Caco-2 (cell line): ENCODE data around the gene TNRC6B. TPM values are rescaled to one million over a fixed set of nuclear protein-coding genes. Genes with fewer than 3 reads are reported as not detected.

Experiments
- BruUV-seq: library from RNA; stranded (reverse); fragments of 400-500 nt; replicated peaks from 2 replicates; lab custom pipeline; 2021; lab: Mats Ljungman, UMichigan
- CTCF ChIA-PET: fragments of 300-600 bp; sonication (Branson Sonifier 250); formaldehyde crosslinking; loops from one replicate; lab custom pipeline; 2022; ENCODE audit warnings: antibody characterized with exemption; lab: Charles Lee
- POLR2A ChIA-PET: fragments of 300-600 bp; sonication (Branson Sonifier 250); formaldehyde crosslinking; loops from one replicate; lab custom pipeline; 2022; ENCODE audit warnings: antibody characterized with exemption; lab: Charles Lee
- DNase-seq, 2 experiments: peaks; one replicate each; pipeline versions ENCODE4 v3.0.0 to v3.0.0-alpha.2; 2020 to 2022
- H3K27me3 ChIP-seq: replicated peaks from 2 replicates; pipeline ENCODE4 v1.6.0; 2011; ENCODE audit warnings: low read length; ENCODE audit not compliant: control insufficient read depth, insufficient read depth
- H3K36me3 ChIP-seq: 2 replicates; pipeline ENCODE4 v1.5.1; 2011; ENCODE audit warnings: low read length; ENCODE audit not compliant: control insufficient read depth, insufficient read depth
- H3K4me1 ChIP-seq: fragments of 250-450 bp; sonication (Bioruptor Pico); 2 replicates; pipeline ENCODE4 v1.5.1; 2020; ENCODE audit warnings: mild to moderate bottlenecking
- H3K4me3 ChIP-seq: 2 replicates; pipeline ENCODE4 v1.5.1; 2011; ENCODE audit warnings: low read depth, mild to moderate bottlenecking, control low read depth, low read length
- H3K9me3 ChIP-seq: fragments of 250-450 bp; sonication (Bioruptor Pico); 2 replicates; pipeline ENCODE4 v1.5.1; 2020; ENCODE audit warnings: mild to moderate bottlenecking, moderate library complexity
- H3K27ac Mint-ChIP-seq: one replicate; pipeline ENCODE4 v1.8.0; 2022; ENCODE audit warnings: mixed read lengths; ENCODE audit not compliant: unreplicated experiment
- H3K27me3 Mint-ChIP-seq: one replicate; pipeline ENCODE4 v1.8.0; 2022; ENCODE audit warnings: mixed read lengths; ENCODE audit not compliant: insufficient read depth, unreplicated experiment
- H3K36me3 Mint-ChIP-seq: one replicate; pipeline ENCODE4 v1.8.0; 2022; ENCODE audit warnings: mild to moderate bottlenecking, mixed read lengths; ENCODE audit not compliant: insufficient read depth, unreplicated experiment
- H3K4me1 Mint-ChIP-seq: one replicate; pipeline ENCODE4 v1.8.0; 2022; ENCODE audit warnings: low read depth, mixed read lengths; ENCODE audit not compliant: unreplicated experiment
- H3K4me3 Mint-ChIP-seq: one replicate; pipeline ENCODE4 v1.8.0; 2022; ENCODE audit warnings: mild to moderate bottlenecking, moderate library complexity, mixed read lengths; ENCODE audit not compliant: unreplicated experiment
- H3K9me3 Mint-ChIP-seq: one replicate; pipeline ENCODE4 v1.8.0; 2022; ENCODE audit warnings: mixed read lengths; ENCODE audit not compliant: unreplicated experiment
- CTCF ChIP-seq, 2 experiments: fragments of 200-600 bp in 1 of 2; IDR thresholded peaks; 1 replicate in 1 of 2; 2 replicates in 1 of 2; pipeline versions ENCODE4 v1.5.1 to v1.8.0; 2011 to 2022; ENCODE audit warnings: antibody characterized with exemption in 1 of 2, control low read depth in 1 of 2, inconsistent platforms in 1 of 2, low read depth in 1 of 2, low read length in 1 of 2, mild to moderate bottlenecking in 1 of 2, moderate library complexity in 1 of 2; ENCODE audit not compliant: insufficient read depth in 1 of 2, severe bottlenecking in 1 of 2, unreplicated experiment in 1 of 2
- intact Hi-C: fragments of 100-400 bp; cut with micrococcal nuclease; formaldehyde crosslinking; loops from one replicate; pipeline ENCODE4 v1.10.0; 2022; ENCODE audit not compliant: unreplicated experiment
- total RNA-seq: library from RNA; stranded (reverse); gene quantifications from 2 replicates; pipeline ENCODE4 v1.2.3, GENCODE V29; 2022

TNRC6B gene
- total RNA-seq, 1 experiment from 2014 or later = 23.5 TPM

GRCh38 chr22:40235308-40235707 lies 57.6 kb downstream of the TNRC6B start:
- ChIA-PET POLR2A (no interaction called here), CTCF (no interaction called here)
- no peaks in the 10 kb centered on the region for H3K9me3 Mint-ChIP-seq

GRCh38 chr22:40236131-40236665 lies 58.5 kb downstream of the TNRC6B start:
- CTCF ChIA-PET = no interaction called here
- Histone ChIP-seq H3K4me1 (no peaks in the 10 kb centered on the region; the same call in 1 of the 2 replicates), H3K36me3 (no peaks in the 10 kb centered on the region), H3K27me3 (no peaks in the 10 kb centered on the region), H3K9me3 (no peaks in the 10 kb centered on the region), H3K4me3 (no peak overlapping the region)
- no peak for TF ChIP-seq CTCF (IDR thresholded peaks at IDR 0.05; ENCODE audit: insufficient read depth in 1 of 2, low read depth in 1 of 2, low read length in 1 of 2, severe bottlenecking in 1 of 2, unreplicated experiment in 1 of 2)
- POLR2A ChIA-PET = no interaction called here
- no peak for DNase-seq
- intact Hi-C loops = no loop called here
- no TSS peak for BruUV-seq
- no peak overlapping the region for H3K27ac Mint-ChIP-seq
- peaks cover 6% of the 10 kb centered on the region for H3K36me3 Mint-ChIP-seq
- no peaks in the 10 kb centered on the region for H3K9me3 Mint-ChIP-seq
- H3K4me3 Mint-ChIP-seq = no peak overlapping the region
- H3K27me3 Mint-ChIP-seq = no peaks in the 10 kb centered on the region
- H3K4me1 Mint-ChIP-seq = peaks cover 7% of the 10 kb centered on the region

More at GRCh38 chr22:40235308-40235707, 57.6 kb downstream of the TNRC6B start:
- TF ChIP-seq CTCF (IDR thresholded peaks at IDR 0.05; ENCODE audit: insufficient read depth in 1 of 2, low read depth in 1 of 2, low read length in 1 of 2, severe bottlenecking in 1 of 2, unreplicated experiment in 1 of 2) = no peak
- DNase-seq = no peak
- Histone ChIP-seq H3K27me3 (no peaks in the 10 kb centered on the region), H3K4me3 (no peak overlapping the region), H3K9me3 (no peaks in the 10 kb centered on the region), H3K36me3 (no peaks in the 10 kb centered on the region), H3K4me1 (no peaks in the 10 kb centered on the region; the same call in 1 of the 2 replicates)
- H3K4me1 Mint-ChIP-seq = peaks cover 7% of the 10 kb centered on the region
- BruUV-seq = no TSS peak
- intact Hi-C loops = no loop called here
- no peaks in the 10 kb centered on the region for H3K27me3 Mint-ChIP-seq
- no peak overlapping the region for H3K4me3 Mint-ChIP-seq
- peaks cover 6% of the 10 kb centered on the region for H3K36me3 Mint-ChIP-seq
- no peak overlapping the region for H3K27ac Mint-ChIP-seq

DNA sequence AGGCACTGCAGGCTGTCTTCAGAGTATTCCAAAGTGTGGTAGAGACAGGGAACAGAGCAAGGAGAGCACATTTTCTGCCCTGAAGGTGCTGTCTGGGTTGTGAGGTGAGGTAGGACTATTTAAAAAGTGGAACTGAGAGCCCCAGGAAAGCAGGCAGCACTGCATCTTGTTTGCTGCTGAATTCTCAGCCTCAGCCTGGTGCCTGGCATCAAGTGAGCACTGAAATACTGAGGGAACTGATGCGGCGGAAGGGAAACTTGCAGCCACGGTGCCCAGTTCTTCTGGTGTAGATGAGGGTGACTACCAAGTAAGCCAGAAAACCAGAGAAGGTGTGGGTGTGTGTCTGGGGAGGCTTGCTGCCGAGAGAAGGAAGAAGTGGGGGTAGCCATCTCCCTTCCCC lies 59.5 kb downstream of the TNRC6B start:
- TF ChIP-seq CTCF (IDR thresholded peaks at IDR 0.05; ENCODE audit: insufficient read depth in 1 of 2, low read depth in 1 of 2, low read length in 1 of 2, severe bottlenecking in 1 of 2, unreplicated experiment in 1 of 2) = no peak
- no peaks in the 10 kb centered on the region for H3K9me3 ChIP-seq
- no peak overlapping the region for H3K4me3 Mint-ChIP-seq

More for the DNA sequence above, 59.5 kb downstream of the TNRC6B start:
- no peaks in the 10 kb centered on the region for H3K27me3 Mint-ChIP-seq
- ChIA-PET POLR2A (no interaction called here), CTCF (no interaction called here)
- Histone ChIP-seq H3K36me3 (no peaks in the 10 kb centered on the region), H3K4me3 (no peak overlapping the region), H3K27me3 (no peaks in the 10 kb centered on the region), H3K4me1 (no peaks in the 10 kb centered on the region; the same call in 1 of the 2 replicates)
- H3K36me3 Mint-ChIP-seq = peaks cover 6% of the 10 kb centered on the region
- intact Hi-C loops = no loop called here
- DNase-seq = no peak
- H3K4me1 Mint-ChIP-seq = peaks cover 7% of the 10 kb centered on the region
- H3K9me3 Mint-ChIP-seq = no peaks in the 10 kb centered on the region
- no TSS peak for BruUV-seq
- no peak overlapping the region for H3K27ac Mint-ChIP-seq
